Loucy (cell line): ENCODE measurements around the gene ACTA2.

Experiments
- EZH2phosphoT487 ChIP-seq: fragments of 200-600 bp; IDR thresholded peaks from 2 replicates; pipeline ENCODE4 v1.6.1; 2018; ENCODE audit warnings: antibody characterized with exemption, mild to moderate bottlenecking, moderate library complexity, borderline replicate concordance
- TF ChIP-seq, protein P1 (sequence below): fragments of 200-600 bp; sonication (generic); conservative IDR thresholded peaks from 2 replicates; pipeline ENCODE4 v1.5.1; 2014; ENCODE audit warnings: mild to moderate bottlenecking, antibody characterized with exemption, low read length

DNA sequence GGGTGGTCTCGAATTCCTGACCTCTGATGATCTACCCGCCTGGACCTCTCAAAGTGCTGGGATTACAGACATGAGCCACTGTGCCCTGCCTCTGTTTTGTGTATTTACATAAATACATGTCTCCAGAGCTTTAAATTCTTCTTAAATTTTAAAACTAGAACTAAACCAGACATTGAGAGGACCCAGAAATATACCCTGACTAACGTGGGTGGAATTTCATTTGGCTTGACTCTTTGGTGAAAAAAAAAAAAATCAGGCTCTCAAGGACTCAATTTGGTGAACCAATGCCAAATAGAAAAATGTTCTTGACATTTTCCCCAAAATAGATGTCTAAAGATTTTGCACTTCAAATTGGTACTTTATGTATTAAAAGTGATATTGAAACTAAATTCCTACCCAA is 21.4 kb upstream of the ACTA2 start:
- TF ChIP-seq, protein P1, sequence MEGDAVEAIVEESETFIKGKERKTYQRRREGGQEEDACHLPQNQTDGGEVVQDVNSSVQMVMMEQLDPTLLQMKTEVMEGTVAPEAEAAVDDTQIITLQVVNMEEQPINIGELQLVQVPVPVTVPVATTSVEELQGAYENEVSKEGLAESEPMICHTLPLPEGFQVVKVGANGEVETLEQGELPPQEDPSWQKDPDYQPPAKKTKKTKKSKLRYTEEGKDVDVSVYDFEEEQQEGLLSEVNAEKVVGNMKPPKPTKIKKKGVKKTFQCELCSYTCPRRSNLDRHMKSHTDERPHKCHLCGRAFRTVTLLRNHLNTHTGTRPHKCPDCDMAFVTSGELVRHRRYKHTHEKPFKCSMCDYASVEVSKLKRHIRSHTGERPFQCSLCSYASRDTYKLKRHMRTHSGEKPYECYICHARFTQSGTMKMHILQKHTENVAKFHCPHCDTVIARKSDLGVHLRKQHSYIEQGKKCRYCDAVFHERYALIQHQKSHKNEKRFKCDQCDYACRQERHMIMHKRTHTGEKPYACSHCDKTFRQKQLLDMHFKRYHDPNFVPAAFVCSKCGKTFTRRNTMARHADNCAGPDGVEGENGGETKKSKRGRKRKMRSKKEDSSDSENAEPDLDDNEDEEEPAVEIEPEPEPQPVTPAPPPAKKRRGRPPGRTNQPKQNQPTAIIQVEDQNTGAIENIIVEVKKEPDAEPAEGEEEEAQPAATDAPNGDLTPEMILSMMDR, result no peak
- no peak for TF ChIP-seq EZH2phosphoT487
